ENCODE results near the gene STIMATE. TPM values are rescaled to one million over a fixed set of nuclear protein-coding genes. Genes with fewer than 3 reads are reported as not detected.

STIMATE gene
- total RNA-seq, 2 donors from 2014 or later = 45.2 to 75.1 TPM

DNA sequence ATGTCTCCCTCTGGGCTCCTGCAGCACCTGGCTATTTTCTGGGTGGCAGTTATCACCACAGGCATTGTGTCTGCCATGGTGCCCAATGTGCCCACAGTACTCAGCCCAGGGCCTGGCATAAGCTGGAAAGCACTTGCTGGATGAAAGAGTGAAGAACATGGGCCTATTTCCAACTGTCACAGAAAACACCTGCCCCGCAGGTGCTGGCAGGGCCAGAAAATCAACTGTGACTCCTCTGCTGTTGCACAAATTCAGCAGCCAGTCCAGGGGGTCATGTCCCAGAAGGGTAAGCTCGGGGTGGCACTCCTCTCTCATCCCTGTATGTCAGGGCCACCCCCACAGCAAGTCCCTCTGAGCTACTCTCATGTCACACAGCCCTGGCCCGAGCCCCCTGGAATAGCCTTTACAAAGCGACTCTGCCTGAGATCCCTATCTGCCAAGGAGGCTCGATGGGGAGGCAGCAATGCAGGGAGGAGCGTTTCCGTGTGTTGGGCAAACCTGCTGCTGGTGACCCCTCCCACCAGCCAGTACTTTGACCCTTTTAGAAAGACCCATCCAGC, 85.8 kb downstream of the STIMATE start:
- DNase-seq (ENCODE audit: low spot score) (no peak), ATAC-seq (ENCODE audit: insufficient number of reproducible peaks, low FRiP score, low read depth) (no peak)
- Histone ChIP-seq H3K36me3 (no peaks in the 10 kb centered on the region), H3K4me1 (ENCODE audit: control insufficient read depth in 1 of 2, low read depth in 2 of 2) (no peaks in the 10 kb centered on the region), H3K27ac (no peak overlapping the region), H3K4me3 (no peak overlapping the region), H3K27me3 (replicated peaks; ENCODE audit: insufficient read depth) (no peaks in the 10 kb centered on the region), H3K9me3 (no peaks in the 10 kb centered on the region)
- TF ChIP-seq, protein P1, sequence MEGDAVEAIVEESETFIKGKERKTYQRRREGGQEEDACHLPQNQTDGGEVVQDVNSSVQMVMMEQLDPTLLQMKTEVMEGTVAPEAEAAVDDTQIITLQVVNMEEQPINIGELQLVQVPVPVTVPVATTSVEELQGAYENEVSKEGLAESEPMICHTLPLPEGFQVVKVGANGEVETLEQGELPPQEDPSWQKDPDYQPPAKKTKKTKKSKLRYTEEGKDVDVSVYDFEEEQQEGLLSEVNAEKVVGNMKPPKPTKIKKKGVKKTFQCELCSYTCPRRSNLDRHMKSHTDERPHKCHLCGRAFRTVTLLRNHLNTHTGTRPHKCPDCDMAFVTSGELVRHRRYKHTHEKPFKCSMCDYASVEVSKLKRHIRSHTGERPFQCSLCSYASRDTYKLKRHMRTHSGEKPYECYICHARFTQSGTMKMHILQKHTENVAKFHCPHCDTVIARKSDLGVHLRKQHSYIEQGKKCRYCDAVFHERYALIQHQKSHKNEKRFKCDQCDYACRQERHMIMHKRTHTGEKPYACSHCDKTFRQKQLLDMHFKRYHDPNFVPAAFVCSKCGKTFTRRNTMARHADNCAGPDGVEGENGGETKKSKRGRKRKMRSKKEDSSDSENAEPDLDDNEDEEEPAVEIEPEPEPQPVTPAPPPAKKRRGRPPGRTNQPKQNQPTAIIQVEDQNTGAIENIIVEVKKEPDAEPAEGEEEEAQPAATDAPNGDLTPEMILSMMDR (IDR thresholded peaks at IDR 0.05) = no peak

DNA sequence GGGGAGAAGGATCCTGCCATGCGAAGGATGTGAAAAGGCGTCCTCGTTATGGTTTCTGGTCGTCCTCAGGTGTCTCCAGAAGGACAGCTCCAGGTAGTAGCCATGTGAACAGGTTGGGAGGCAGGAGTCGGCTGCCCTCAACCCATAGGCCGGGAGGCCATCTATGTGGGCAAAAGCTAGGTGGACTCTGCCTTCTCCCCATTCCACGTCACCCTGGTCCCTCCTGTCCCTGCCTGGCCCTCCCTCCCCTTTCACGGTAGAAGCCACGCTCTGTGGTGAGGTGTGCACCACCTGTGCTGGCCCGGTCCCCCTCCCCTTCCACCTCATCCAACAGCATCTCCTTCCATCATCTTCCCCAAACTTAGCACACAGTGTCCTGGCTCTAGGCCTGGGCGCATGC, 86.4 kb downstream of the STIMATE start:
- Histone ChIP-seq H3K4me1 (ENCODE audit: control insufficient read depth in 1 of 2, low read depth in 2 of 2) (no peaks in the 10 kb centered on the region), H3K9me3 (no peaks in the 10 kb centered on the region), H3K36me3 (no peaks in the 10 kb centered on the region), H3K27ac (no peak overlapping the region), H3K27me3 (replicated peaks; ENCODE audit: insufficient read depth) (no peaks in the 10 kb centered on the region), H3K4me3 (no peak overlapping the region)
- DNase-seq (ENCODE audit: low spot score) (no peak), ATAC-seq (ENCODE audit: insufficient number of reproducible peaks, low FRiP score, low read depth) (no peak)
- TF ChIP-seq, protein P1 (IDR thresholded peaks at IDR 0.05) = no peak

DNA sequence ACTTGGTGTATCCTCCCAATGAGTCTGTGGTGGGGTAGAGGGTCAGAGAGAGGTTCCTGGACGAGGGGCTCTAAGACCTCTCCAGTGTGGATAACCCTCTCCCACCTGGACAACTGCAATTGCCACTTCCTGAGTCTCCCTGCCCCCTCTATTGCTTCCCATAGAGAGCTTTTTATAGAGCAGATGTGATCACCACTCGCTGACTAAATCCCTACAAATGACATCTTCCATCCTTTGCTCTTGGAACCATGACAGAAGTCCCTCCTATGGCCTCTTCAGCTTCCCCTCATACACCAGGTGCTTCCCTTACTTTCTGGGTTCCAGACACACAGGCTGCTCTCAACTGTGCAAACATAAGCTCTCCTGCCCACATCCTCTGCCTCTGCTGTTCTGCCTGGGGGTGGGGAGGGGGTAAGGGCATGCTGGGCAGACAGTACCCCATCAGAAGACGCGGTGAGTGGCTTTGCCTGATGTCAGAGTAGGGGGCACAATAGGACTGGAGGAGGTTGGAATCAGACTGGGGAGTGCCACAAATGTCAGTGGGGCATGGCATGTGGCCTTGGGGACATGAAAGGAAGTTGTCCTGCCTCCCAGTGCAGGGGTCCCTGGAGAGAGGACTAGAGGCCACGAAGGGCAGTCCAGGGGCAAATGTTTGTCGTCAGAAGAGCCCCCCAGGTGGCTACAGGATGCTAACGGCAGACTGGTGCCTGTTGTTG, 87.5 kb downstream of the STIMATE start:
- ATAC-seq (ENCODE audit: insufficient number of reproducible peaks, low FRiP score, low read depth) (no peak), DNase-seq (ENCODE audit: low spot score) (no peak)
- Histone ChIP-seq H3K27me3 (replicated peaks; ENCODE audit: insufficient read depth) (no peaks in the 10 kb centered on the region), H3K4me3 (no peak overlapping the region), H3K9me3 (no peaks in the 10 kb centered on the region), H3K27ac (no peak overlapping the region), H3K4me1 (ENCODE audit: control insufficient read depth in 1 of 2, low read depth in 2 of 2) (no peaks in the 10 kb centered on the region), H3K36me3 (no peaks in the 10 kb centered on the region)
- TF ChIP-seq, protein P1 (IDR thresholded peaks at IDR 0.05) = no peak

DNA sequence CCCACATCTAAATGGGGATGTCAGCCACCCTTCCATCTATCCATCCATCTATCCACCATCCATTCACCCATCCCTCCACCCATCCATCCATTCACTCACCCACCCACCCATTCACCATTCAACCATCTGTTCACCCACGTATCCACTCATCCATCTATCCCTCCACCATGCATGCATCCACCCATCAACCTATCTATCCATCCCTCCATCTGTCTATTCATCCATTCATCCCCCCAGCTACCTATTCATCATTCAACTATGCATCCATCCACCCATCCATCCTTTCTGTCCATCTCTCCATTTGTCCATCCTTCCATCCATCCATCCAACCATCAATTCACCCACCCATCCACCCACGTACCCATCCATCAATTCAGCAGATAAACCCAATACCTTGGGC, 88.2 kb downstream of the STIMATE start:
- H3K9me3 ChIP-seq = no peaks in the 10 kb centered on the region
- no peak for ATAC-seq (ENCODE audit: insufficient number of reproducible peaks, low FRiP score, low read depth)
- DNase-seq (ENCODE audit: low spot score) = no peak
- H3K4me3 ChIP-seq = no peak overlapping the region
- H3K27me3 ChIP-seq (replicated peaks; ENCODE audit: insufficient read depth) = no peaks in the 10 kb centered on the region
- H3K4me1 ChIP-seq (ENCODE audit: control insufficient read depth in 1 of 2, low read depth in 2 of 2) = no peaks in the 10 kb centered on the region
- TF ChIP-seq, protein P1 (IDR thresholded peaks at IDR 0.05) = no peak
- no peaks in the 10 kb centered on the region for H3K36me3 ChIP-seq
- no peak overlapping the region for H3K27ac ChIP-seq

DNA sequence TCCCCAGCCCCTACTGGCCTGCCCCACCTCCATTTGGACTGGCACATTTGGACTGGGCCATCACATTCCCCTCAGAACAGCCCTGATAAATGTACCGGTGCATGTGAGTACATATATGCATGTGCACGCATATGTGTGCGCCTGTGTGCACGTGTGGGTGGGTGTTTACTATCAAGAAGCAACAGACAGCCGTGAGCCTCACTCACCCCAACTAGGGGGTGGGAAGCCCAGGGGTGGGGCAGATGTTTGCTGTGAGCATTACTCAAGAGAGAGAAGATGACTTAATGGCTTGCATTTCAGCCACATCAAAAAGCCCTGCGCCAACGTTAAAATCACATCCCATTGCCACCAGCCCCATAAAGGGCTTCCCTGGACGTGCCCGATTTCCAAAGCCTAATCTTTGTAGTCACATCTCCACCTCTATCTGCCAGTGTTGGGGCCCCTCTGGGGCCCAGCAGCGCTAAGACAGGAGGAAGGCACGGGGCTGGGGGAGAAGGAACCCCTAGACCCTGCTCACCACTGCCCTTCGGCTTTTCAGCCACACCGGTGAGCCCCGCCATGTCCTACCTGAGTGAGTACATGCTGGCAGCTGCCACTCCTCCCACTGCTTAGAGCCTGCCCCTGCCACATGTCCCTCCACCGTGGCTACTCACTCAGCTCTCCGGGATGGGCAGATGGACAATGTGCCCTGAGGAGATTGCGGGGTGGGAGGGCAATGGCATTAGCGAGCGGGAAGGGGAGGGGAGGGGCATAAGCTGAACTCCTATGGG, 91.9 kb downstream of the STIMATE start:
- Histone ChIP-seq H3K27ac (no peak overlapping the region), H3K4me3 (no peak overlapping the region), H3K36me3 (no peaks in the 10 kb centered on the region), H3K4me1 (ENCODE audit: control insufficient read depth in 1 of 2, low read depth in 2 of 2) (no peaks in the 10 kb centered on the region), H3K9me3 (no peaks in the 10 kb centered on the region), H3K27me3 (replicated peaks; ENCODE audit: insufficient read depth) (no peaks in the 10 kb centered on the region)
- ATAC-seq (ENCODE audit: insufficient number of reproducible peaks, low FRiP score, low read depth) (no peak), DNase-seq (ENCODE audit: low spot score) (no peak)
- TF ChIP-seq, protein P1 (IDR thresholded peaks at IDR 0.05) = no peak

All from thoracic aorta (tissue), 2 donors.